Amygdala (tissue), 56 donors: ENCODE measurements around the gene AK3.

Experiments used
- DNase-seq, 56 donors: peaks; one replicate each; lab custom pipeline; 2025; lab: John Stamatoyannopoulos, UW

The AK3 gene

GRCh38 chr9:4713849-4714248, 27.2 kb downstream of the AK3 start:
- peak in 1 of 56 donors; percentile 17 for DNase-seq

GRCh38 chr9:4709380-4709779, 31.6 kb downstream of the AK3 start:
- no peak for DNase-seq

- DNase-seq: no peak
Observed at GRCh38 chr9:4706971-4707622, 33.9 kb downstream of the AK3 start.

GRCh38 chr9:4706021-4706420, 35.0 kb downstream of the AK3 start:
- no peak for DNase-seq

- DNase-seq: no peak
Observed at GRCh38 chr9:4704129-4704528, 36.9 kb downstream of the AK3 start.

- DNase-seq: no peak
Observed at GRCh38 chr9:4701526-4701925, 39.5 kb downstream of the AK3 start.

- no peak for DNase-seq
Observed at GRCh38 chr9:4700932-4701331, 40.1 kb downstream of the AK3 start.

GRCh38 chr9:4700091-4700490, 40.9 kb downstream of the AK3 start:
- no peak for DNase-seq

GRCh38 chr9:4691795-4692194, 49.2 kb downstream of the AK3 start:
- DNase-seq: no peak

- no peak for DNase-seq
Observed at GRCh38 chr9:4690144-4690543, 50.9 kb downstream of the AK3 start.

GRCh38 chr9:4689687-4690104, 51.3 kb downstream of the AK3 start:
- DNase-seq: no peak

GRCh38 chr9:4689021-4689420, 52.0 kb downstream of the AK3 start:
- no peak for DNase-seq

- DNase-seq: no peak
Observed at GRCh38 chr9:4686584-4686983, 54.4 kb downstream of the AK3 start.

- no peak for DNase-seq
Observed at GRCh38 chr9:4686112-4686511, 54.9 kb downstream of the AK3 start.

GRCh38 chr9:4684820-4685219, 56.2 kb downstream of the AK3 start:
- DNase-seq: no peak

- no peak for DNase-seq
Observed at GRCh38 chr9:4680750-4681149, 60.3 kb downstream of the AK3 start.

GRCh38 chr9:4680173-4680525, 60.9 kb downstream of the AK3 start:
- no peak for DNase-seq

- DNase-seq: peak; percentile 87 to 99 (median 95)
Observed at GRCh38 chr9:4679268-4680172, 61.5 kb downstream of the AK3 start, which contains the start of gene CDC37L1. TSS of gene CDC37L1 (plus strand) at chr9:4679569. CDS start at chr9:4679768, 199 bp downstream.

- DNase-seq: peak in 8 of 56 donors; percentile 36 to 70 (median 66)
Observed at GRCh38 chr9:4678679-4679267, 62.2 kb downstream of the AK3 start.

GRCh38 chr9:4677392-4677791, 63.6 kb downstream of the AK3 start:
- no peak for DNase-seq

GRCh38 chr9:4674783-4675182, 66.2 kb downstream of the AK3 start:
- DNase-seq: no peak

- DNase-seq: no peak
Observed at GRCh38 chr9:4671737-4672136, 69.3 kb downstream of the AK3 start.
